Keratinocyte (primary cell): ENCODE measurements around the gene BAHD1. TPM values are rescaled to one million over a fixed set of nuclear protein-coding genes. Genes with fewer than 3 reads are reported as not detected.

Source experiments
- DNase-seq: peaks from one replicate; pipeline ENCODE4 v3.0.0-alpha.2; 2011; ENCODE audit warnings: low read depth, missing footprints, low spot score
- FAIRE-seq: peaks from 2 replicates; lab custom pipeline; 2011; peaks lifted over from hg19 to GRCh38; lab: Jason Lieb, UNC
- H2AFZ ChIP-seq: 2 replicates; pipeline ENCODE4 v1.6.0; 2012; ENCODE audit warnings: low read length, control low read depth, inconsistent platforms; ENCODE audit not compliant: control insufficient read depth
- H3K27ac ChIP-seq: 2 replicates; pipeline ENCODE4 v1.5.1; 2011; ENCODE audit warnings: low read length; ENCODE audit not compliant: control insufficient read depth, insufficient read depth
- H3K27me3 ChIP-seq: 3 replicates; pipeline ENCODE4 v1.6.0; 2011; ENCODE audit warnings: low read length; ENCODE audit not compliant: control insufficient read depth, insufficient read depth; ENCODE audit errors: extremely low read depth
- H3K36me3 ChIP-seq, 2 experiments: 2 replicates in 1 of 2; 3 replicates in 1 of 2; pipeline ENCODE4 v1.5.1; 2011; ENCODE audit warnings: low read length in 2 of 2, mild to moderate bottlenecking in 1 of 2; ENCODE audit not compliant: control insufficient read depth in 2 of 2, insufficient read depth in 2 of 2; ENCODE audit errors: extremely low read depth in 1 of 2
- H3K4me1 ChIP-seq: 3 replicates; pipeline ENCODE4 v1.5.1; 2011; ENCODE audit warnings: low read length; ENCODE audit not compliant: control insufficient read depth, insufficient read depth; ENCODE audit errors: extremely low read depth
- H3K4me2 ChIP-seq: 3 replicates; pipeline ENCODE4 v1.6.0; 2011; ENCODE audit warnings: low read depth, low read length; ENCODE audit not compliant: control insufficient read depth, insufficient read depth; ENCODE audit errors: extremely low read depth
- H3K4me3 ChIP-seq, 3 experiments: fragments of 200-600 bp in 1 of 3; sonication (generic) in 1 of 3; 2 replicates in 2 of 3; 3 replicates in 1 of 3; pipeline ENCODE4 v1.5.1; 2011 to 2016; ENCODE audit warnings: low read length in 3 of 3, mild to moderate bottlenecking in 3 of 3, control low read depth in 2 of 3, inconsistent platforms in 1 of 3, low read depth in 1 of 3, mixed read lengths in 1 of 3, mixed run types in 1 of 3, moderate library complexity in 1 of 3; ENCODE audit not compliant: control insufficient read depth in 2 of 3, insufficient read depth in 2 of 3; ENCODE audit errors: extremely low read depth in 1 of 3
- H3K79me2 ChIP-seq: 2 replicates; pipeline ENCODE4 v1.6.0; 2012; ENCODE audit warnings: low read length; ENCODE audit not compliant: control insufficient read depth, insufficient read depth
- H3K9ac ChIP-seq: 3 replicates; pipeline ENCODE4 v1.6.0; 2011; ENCODE audit warnings: low read length; ENCODE audit not compliant: control insufficient read depth, insufficient read depth; ENCODE audit errors: extremely low read depth
- H3K9me1 ChIP-seq: 3 replicates; pipeline ENCODE4 v1.6.0; 2011; ENCODE audit warnings: low read length; ENCODE audit not compliant: control insufficient read depth, insufficient read depth; ENCODE audit errors: extremely low read depth
- H3K9me3 ChIP-seq: 2 replicates; pipeline ENCODE4 v1.5.1; 2012; ENCODE audit warnings: low read depth, low read length; ENCODE audit not compliant: control insufficient read depth
- H4K20me1 ChIP-seq: 3 replicates; pipeline ENCODE4 v1.6.0; 2011; ENCODE audit warnings: low read length; ENCODE audit not compliant: control insufficient read depth, insufficient read depth; ENCODE audit errors: extremely low read depth
- CTCF ChIP-seq, 3 experiments: IDR thresholded peaks in 1 of 3; conservative IDR thresholded peaks in 1 of 3; optimal IDR thresholded peaks in 1 of 3; 2 replicates in 2 of 3; 3 replicates in 1 of 3; pipeline versions ENCODE3 to v1.5.1; 2011; ENCODE audit warnings: low read length in 3 of 3, mild to moderate bottlenecking in 3 of 3, moderate library complexity in 2 of 3, control low read depth in 1 of 3, inconsistent platforms in 1 of 3; ENCODE audit not compliant: insufficient read depth in 2 of 3; ENCODE audit errors: extremely low read depth in 1 of 3
- EZH2 ChIP-seq: IDR thresholded peaks from one replicate; pipeline ENCODE4 v1.6.1; 2012; ENCODE audit warnings: inconsistent platforms, mild to moderate bottlenecking, low read length, moderate library complexity
- dilution Hi-C: fragments of 300-500 bp; cut with MboI; formaldehyde crosslinking; loops from one replicate; pipeline ENCODE4 v1.7.0; 2020; ENCODE audit warnings: low sequenced_read_pairs; ENCODE audit not compliant: extremely low pct_ligation_motif_present
- polyA plus RNA-seq, 5 experiments: library from polyadenylated mRNA; depleted of rRNA in 3 of 5; stranded (reverse) in 3 of 5; stranded (forward) in 1 of 5; unstranded in 1 of 5; fragments of >200 nt; gene quantifications; 1 replicate in 1 of 5; 2 replicates in 3 of 5; 3 replicates in 1 of 5; pipeline versions ENCODE4 v1.2.1 to v1.2.3, GENCODE V29; 2011 to 2012; ENCODE audit warnings: missing spikeins in 2 of 5, low read depth in 1 of 5, low replicate concordance in 1 of 5

BAHD1 gene
- polyA plus RNA-seq, 1 donor (not counting 4 experiments of a cell fraction or from before 2014, with no cell fraction given): 4.8 TPM

DNA sequence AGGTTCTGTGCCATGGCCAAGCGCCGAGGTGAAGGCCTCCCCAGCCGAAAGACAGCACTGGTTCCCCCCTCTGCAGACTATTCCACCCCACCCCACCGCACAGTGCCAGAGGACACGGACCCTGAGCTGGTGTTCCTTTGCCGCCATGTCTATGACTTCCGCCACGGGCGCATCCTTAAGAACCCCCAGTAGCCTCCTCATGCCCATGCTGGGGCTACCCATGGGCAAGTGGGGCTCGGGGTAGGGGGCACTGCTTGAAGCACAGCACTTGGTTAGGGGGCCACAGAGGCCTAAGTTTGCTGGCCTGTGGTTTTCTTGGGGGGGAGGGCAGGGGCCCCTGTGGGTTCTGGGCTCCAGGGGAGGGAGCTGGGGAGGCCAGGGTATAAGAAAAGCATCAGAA lies 25.2 kb downstream of the BAHD1 start:
- H3K27me3 ChIP-seq: no peaks in the 10 kb centered on the region
- no peaks in the 10 kb centered on the region for H3K79me2 ChIP-seq
- TF ChIP-seq EZH2: no peak
- no peak for TF ChIP-seq CTCF (optimal IDR thresholded peaks at IDR 0.05 in 1 of 3, IDR thresholded peaks at IDR 0.05 in 1 of 3, conservative IDR thresholded peaks at IDR 0.05 in 1 of 3; ENCODE audit: extremely low read depth in 1 of 3, insufficient read depth in 2 of 3, low read length in 3 of 3)
- H3K9me3 ChIP-seq: no peaks in the 10 kb centered on the region
- no peaks in the 10 kb centered on the region for H3K9me1 ChIP-seq
- dilution Hi-C loops: no loop called here
- H4K20me1 ChIP-seq: peaks cover 3% of the 10 kb centered on the region
- H3K27ac ChIP-seq: no peak overlapping the region
- no peak overlapping the region for H2AFZ ChIP-seq
- peaks cover 10 to 13% of the 10 kb centered on the region in 2 experiments for H3K36me3 ChIP-seq
- DNase-seq (no peak), FAIRE-seq (no peak)
- H3K4me2 ChIP-seq: no peak overlapping the region
- peaks cover 12% of the 10 kb centered on the region for H3K4me1 ChIP-seq
- H3K9ac ChIP-seq: no peak overlapping the region
- H3K4me3 ChIP-seq: no peak overlapping the region

DNA sequence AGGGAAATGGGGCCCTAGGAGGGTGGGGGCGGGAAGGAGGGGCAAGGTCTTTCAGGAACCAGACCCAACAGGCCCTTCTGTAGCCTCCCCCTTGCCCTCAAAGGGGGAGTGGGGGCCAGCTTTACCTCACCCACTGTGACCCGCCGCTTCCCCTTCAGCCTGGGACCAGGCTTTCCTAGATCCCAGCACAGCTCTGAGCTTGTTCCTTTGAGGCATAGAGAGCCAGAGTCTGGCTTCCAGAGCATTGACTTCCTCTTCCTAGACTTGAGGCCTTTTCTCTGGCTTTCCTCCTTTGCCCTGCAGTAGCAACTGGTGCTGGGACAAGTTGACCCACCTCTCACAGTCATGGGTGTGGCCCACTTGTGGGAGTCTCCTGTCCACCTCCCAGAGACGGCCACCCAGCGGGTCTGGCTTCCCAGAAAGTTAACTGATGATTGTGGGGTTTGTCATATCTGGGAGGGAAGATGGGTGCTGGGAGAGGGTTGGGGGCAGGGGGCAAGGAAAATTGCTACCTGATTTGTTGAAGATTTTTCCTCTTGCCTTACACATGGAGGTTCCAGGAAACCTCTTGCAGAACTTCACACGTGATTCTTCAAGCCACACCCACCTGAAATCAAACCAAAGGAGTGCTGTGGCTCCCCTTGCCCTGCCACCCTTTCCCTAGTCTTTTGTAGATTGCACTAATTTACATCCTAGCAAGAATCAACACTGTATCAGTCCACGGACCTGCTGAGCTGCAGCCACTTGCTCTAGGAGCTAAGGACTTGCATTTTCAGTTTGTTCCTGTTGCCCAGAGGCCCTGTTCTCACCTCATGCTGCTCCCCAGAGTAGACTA lies 25.9 kb downstream of the BAHD1 start:
- no peak overlapping the region for H3K27ac ChIP-seq
- H3K79me2 ChIP-seq: no peaks in the 10 kb centered on the region
- no peak overlapping the region for H2AFZ ChIP-seq
- H3K4me2 ChIP-seq: no peak overlapping the region
- H3K9me1 ChIP-seq: no peaks in the 10 kb centered on the region
- TF ChIP-seq EZH2 (no peak), CTCF (optimal IDR thresholded peaks at IDR 0.05 in 1 of 3, IDR thresholded peaks at IDR 0.05 in 1 of 3, conservative IDR thresholded peaks at IDR 0.05 in 1 of 3; ENCODE audit: extremely low read depth in 1 of 3, insufficient read depth in 2 of 3, low read length in 3 of 3) (no peak)
- dilution Hi-C loops: no loop called here
- H3K4me1 ChIP-seq: peaks cover 16% of the 10 kb centered on the region
- peaks cover 10 to 11% of the 10 kb centered on the region in 2 experiments for H3K36me3 ChIP-seq
- H3K9ac ChIP-seq: no peak overlapping the region
- H3K4me3 ChIP-seq: no peak overlapping the region
- H4K20me1 ChIP-seq: peaks cover 3% of the 10 kb centered on the region
- no peak for DNase-seq
- FAIRE-seq: no peak
- H3K9me3 ChIP-seq: no peaks in the 10 kb centered on the region
- H3K27me3 ChIP-seq: no peaks in the 10 kb centered on the region
